ENCODE results near the gene ARIH2.
"Not testable (repeated sequence)": the region's sequence is repeated elsewhere in the genome, so short reads cannot be mapped to it uniquely, and the experiment has no call there.

The ARIH2 gene

GRCh38 chr3:49004352-49005302, 86.0 kb downstream of the ARIH2 start:
- DNase-seq = peak; percentile 27

- DNase-seq = peak; percentile 65
These were observed 86.7 kb downstream of the ARIH2 start for GRCh38 chr3:49005303-49005680.

- no peak for DNase-seq
These were observed 87.4 kb downstream of the ARIH2 start for GRCh38 chr3:49005998-49006397.

DNA sequence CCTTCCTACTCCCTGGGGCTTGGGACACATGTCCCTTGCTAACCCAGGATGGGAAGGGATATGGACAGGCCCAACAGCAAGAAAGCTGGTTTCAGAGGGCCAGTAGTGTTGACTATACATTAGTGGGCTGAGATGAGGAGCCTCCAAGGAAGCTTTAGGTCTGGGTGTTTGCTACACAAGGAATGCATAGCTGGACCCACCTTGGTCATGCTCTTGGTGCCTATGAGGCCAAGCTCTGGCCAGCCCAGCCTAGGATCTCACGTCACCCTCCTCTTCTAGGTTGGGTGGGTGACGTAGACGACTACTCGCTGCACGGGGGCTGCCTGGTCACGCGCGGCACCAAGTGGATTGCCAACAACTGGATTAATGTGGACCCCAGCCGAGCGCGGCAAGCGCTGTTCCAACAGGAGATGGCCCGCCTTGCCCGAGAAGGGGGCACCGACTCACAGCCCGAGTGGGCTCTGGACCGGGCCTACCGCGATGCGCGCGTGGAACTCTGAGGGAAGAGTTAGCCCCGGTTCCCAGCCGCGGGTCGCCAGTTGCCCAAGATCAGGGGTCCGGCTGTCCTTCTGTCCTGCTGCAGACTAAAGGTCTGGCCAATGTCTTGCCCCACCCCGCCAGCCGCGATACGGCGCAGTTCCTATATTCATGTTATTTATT, 87.9 kb downstream of the ARIH2 start:
- DNase-seq = no peak

DNA sequence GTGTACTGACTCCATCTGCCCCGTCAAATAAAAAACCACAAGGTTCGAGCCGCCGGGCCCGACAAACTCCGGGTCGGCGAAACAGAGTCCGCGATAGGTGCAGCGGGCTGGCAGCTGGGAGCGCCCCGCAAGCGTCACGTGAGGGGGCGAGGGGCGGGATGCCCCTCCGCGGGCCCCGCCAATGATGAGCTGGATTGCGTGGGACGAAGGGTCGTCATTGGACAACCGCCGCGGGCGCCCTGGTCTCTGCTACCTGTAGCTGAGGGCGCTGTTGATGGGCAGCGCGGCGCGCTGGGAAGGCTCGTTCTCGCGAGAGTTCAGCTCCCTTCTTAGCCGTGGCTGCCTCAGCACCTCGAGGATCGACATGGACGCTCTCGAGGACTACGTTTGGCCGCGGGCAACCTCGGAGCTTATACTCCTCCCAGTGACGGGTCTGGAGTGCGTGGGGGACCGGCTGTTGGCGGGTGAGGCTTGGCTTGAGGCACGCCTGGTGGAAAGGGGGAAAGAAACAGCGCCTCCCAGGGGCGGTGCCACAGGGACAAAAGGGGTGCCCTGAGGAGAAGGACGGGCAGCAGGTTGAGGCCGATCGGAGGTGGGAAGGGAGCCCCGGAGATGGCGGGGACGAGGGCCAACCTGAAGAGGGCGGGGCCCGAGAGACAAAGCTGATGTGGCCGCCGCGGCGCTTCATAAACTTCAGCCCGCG, 88.6 kb downstream of the ARIH2 start, which contains the start of gene WDR6:
TSS of gene WDR6 (plus strand) at position 324 of the 703 bp plus-strand sequence. CDS start at position 365, 41 bp downstream.
- peak; percentile 87 for DNase-seq

DNA sequence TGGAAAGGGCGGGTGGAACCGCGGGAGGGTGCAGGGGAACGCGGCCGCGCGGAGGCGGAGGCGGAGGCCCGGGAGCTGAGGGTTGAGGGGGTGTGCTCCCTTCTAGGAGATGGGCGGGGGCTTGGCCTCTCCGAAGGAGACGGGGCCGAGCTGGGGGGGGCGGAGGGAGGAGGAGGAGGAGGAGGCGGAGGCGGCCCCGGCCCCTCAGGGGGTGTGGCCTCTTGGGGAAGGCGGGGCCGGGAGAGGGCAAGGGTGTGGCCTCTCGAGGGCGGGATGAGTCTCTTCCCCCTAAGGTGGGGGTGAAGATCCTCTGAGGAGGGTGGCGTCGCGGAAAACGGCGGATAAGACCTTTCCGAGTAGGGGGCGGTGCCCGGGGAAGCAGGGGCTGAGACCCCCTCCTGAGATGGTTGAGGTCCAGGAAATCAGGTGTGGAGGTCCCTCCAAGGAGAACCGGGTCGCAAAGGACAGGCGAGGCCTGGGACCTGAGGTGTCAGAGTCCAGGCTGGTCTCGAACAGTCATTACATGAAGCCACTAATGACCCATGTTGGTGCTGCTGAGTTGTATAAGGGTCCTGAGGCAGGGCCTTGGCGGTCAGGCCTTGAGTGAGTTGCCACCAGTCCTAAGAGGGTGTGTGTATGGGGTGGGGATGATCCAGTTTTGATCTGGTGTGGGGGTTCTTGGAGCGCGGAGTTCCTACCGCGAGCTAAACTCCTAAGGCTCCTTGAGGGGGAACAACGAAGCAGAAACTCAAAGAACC, 89.3 kb downstream of the ARIH2 start:
- DNase-seq = peak; percentile 19

DNA sequence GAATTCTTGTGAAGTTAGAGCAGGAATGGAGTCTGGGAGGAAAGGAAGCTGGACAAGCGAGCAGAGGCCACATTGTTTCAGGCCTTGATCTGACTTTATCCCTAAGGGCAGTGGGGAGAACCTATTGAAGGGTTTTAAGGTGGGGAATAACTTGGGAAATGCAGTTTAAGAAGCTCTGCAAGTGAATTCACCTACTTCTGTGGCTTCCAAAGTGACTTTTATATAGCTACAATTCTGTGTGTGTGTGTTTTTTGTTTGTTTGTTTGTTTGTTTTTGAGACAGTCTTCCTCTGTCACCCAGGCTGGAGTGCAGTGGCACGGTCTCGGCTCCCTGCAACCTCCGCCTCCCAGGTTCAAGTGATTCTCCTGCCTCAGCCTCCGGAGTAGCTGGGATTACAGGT, 90.0 kb downstream of the ARIH2 start:
- DNase-seq = not testable (repeated sequence)

DNA sequence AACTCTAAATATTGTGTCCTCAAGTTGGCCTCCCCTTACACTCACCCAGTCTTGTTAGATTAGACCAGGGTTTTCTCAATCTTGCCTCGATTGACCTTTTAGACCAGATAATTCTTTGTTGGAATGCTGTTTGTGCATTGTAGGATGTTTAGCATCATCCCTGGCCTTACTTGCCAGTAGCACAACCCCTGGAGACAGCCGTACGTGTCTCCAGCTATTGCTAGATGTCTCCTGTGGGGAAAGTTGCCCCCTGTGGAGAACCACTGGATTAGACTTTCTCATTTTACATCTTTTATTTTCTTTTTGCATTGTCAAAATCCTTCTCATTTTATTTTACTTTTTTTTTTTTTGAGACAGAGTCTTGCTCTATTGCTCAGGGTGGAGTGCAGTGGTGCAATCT, 90.8 kb downstream of the ARIH2 start:
- DNase-seq = no peak

DNA sequence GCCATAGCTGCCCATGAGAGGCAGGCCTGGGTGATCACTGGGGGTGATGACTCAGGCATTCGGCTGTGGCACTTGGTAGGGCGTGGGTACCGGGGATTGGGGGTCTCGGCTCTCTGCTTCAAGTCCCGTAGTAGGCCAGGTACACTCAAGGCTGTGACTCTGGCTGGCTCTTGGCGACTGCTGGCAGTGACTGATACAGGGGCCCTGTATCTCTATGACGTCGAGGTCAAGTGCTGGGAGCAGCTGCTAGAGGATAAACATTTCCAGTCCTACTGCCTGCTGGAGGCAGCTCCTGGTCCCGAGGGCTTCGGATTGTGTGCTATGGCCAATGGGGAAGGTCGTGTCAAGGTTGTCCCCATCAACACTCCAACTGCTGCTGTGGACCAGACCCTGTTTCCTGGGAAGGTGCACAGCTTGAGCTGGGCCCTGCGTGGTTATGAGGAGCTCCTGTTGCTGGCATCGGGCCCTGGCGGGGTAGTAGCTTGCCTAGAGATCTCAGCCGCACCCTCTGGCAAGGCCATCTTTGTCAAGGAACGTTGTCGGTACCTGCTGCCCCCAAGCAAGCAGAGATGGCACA, 93.9 kb downstream of the ARIH2 start:
- DNase-seq = no peak

DNA sequence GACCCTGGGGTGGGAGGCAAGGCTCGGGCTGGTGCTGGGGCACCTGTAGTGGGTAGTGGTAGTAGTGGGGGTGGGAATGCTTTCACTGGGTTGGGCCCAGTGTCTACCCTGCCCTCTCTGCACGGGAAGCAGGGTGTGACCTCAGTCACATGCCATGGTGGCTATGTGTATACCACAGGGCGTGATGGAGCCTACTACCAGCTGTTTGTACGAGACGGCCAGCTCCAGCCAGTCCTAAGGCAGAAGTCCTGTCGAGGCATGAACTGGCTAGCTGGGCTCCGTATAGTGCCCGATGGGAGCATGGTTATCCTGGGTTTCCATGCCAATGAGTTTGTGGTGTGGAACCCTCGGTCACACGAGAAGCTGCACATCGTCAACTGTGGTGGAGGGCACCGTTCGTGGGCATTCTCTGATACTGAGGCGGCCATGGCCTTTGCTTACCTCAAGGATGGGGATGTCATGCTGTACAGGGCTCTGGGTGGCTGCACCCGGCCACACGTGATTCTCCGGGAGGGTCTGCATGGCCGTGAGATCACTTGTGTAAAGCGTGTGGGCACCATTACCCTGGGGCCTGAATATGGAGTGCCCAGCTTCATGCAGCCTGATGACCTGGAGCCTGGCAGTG, 94.6 kb downstream of the ARIH2 start:
- DNase-seq = no peak

DNA sequence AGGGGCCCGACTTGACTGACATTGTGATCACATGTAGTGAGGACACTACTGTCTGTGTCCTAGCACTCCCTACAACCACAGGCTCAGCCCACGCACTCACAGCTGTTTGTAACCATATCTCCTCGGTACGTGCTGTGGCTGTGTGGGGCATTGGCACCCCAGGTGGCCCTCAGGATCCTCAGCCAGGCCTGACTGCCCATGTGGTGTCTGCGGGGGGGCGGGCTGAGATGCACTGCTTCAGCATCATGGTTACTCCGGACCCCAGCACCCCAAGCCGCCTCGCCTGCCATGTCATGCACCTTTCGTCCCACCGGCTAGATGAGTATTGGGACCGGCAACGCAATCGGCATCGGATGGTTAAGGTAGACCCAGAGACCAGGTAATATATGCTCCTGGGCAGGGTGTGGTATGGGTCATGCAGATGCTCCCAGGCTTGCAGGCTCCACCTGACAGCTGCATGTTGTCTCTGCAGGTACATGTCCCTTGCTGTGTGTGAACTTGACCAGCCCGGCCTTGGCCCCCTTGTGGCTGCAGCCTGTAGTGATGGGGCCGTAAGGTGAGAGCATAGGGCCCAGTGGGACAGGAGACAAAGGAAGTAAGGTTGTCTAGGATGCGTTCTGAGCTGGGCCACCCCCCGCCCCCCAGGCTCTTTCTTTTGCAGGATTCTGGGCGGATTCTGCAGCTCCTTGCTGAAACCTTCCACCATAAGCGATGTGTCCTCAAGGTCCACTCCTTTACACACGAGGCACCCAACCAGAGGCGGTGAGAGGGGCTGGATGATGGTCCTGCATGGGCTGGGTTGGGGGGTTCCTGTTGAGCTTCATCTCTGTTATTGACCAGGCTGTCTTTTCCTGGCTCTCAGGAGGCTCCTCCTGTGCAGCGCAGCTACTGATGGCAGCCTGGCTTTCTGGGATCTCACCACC, 95.4 kb downstream of the ARIH2 start:
- no peak for DNase-seq

DNA sequence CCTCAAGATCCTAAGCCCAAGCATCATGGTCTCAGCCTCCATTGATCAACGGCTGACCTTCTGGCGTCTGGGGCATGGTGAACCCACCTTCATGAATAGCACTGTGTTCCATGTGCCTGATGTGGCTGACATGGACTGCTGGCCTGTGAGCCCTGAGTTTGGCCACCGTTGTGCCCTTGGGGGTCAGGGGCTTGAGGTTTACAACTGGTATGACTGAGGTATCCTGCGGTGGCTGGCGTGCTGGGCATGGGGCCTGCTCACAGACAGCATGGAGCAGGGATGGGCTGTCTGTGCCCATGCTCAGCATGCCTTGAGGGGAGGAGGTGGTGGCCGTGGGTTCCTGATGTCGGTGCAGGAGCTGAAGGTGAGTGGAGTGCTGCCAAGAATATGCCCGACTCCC, 96.4 kb downstream of the ARIH2 start:
- DNase-seq = no peak

- DNase-seq = no peak
These were observed 97.1 kb downstream of the ARIH2 start for GRCh38 chr3:49015765-49016164.

DNA sequence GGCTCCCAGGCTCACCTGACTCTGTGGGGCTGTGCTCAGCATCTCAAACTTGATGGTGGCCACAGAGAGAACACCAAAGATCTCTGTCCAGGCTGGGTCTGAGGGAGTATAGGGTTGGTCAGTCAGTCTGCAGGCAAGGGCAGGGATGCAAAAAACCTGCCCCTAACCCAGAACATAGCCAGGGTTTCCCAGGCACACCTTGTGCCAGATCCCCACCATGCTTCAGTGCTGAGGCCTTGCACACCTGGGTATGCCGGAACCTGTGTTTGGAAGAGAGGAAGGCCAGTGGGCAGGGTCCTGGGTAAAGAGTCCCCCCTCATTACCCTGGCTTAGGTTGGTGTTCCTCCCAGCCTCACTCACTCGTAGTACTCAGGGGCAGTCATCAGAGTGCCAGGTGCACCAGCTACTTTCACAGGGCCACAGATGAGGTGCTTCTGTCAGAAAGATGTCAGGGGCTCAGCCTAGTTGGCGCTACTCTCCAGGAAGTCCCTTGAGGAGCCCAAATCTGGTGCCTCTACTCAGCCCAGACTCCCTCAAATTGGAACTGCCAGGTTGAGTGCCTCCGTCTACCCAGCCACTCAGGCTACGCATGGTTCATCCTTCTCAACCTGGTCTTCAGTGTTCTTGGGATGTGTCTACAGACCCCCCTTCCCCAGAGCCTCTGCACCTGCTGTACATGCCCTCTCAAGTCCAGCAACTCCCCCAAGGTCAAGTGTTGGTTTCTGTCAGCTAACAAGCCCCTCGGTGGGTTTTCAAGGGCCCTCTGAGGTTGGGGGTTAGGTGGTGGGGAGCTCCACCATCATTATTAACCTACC, 98.0 kb downstream of the ARIH2 start:
- peak; percentile 7 for DNase-seq

- DNase-seq = peak; percentile 4
These were observed 98.8 kb downstream of the ARIH2 start for GRCh38 chr3:49017229-49017970.

- DNase-seq = peak; percentile 45
These were observed 99.5 kb downstream of the ARIH2 start, which contains the start of gene DALRD3 for GRCh38 chr3:49017971-49018706. TSS of gene DALRD3 (minus strand) at chr3:49018580. CDS start at chr3:49018564, 16 bp downstream.

DNA sequence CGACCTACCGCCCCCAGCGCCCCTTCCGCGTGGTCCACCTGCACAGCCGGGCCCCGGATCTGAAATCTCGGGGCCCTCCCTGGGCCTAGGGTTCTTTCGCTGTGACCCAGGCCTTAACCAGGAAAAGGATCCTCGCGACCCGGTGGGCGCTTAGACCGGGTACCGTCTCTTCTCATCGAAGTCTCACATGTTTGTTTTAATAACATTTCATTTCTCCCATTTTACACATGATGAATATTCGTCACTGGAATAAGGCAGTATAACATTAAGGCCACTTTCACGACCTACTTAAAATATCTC, 100.0 kb downstream of the ARIH2 start:
- no peak for DNase-seq

DNA sequence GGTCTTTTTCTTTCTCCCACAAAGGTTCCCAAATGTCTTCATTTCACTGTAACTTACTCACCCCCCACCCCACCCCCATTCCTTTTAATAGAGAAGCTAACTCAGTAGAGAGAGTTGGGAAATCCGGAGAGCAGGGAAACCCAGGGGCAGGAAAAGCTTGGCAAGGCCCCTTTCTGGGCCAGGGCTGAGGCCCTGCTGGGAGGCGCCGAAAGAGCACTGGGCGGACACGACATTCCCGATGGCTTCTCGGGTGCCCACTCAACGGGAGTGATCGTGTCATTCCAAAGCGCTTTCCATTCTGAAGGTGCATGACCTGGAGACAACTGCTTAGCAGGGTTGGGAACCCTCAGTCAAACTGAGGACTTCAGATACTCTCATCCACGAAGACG, 101.3 kb downstream of the ARIH2 start:
- peak; percentile 23 for DNase-seq
